GM12892 (cell line): ENCODE data around the gene SPAG17.

Source experiments
- POLR2A ChIP-seq: IDR thresholded peaks from 2 replicates; pipeline ENCODE4 v1.6.1; 2011; ENCODE audit warnings: low read depth, low read length, control low read depth
- POLR2AphosphoS5 ChIP-seq: IDR thresholded peaks from 2 replicates; pipeline ENCODE4 v1.6.1; 2011; ENCODE audit warnings: low read depth, low read length, control low read depth
- TAF1 ChIP-seq: IDR thresholded peaks from 2 replicates; pipeline ENCODE4 v1.6.1; 2011; ENCODE audit warnings: low read depth, mild to moderate bottlenecking, control low read depth, low read length, borderline replicate concordance

- no peak for TF ChIP-seq POLR2AphosphoS5
- TF ChIP-seq POLR2A: no peak
- TF ChIP-seq TAF1: no peak
Measured at GRCh38 chr1:118116909-118117308, 68.1 kb downstream of the SPAG17 start.
